ENCODE results near the gene FAM107B. TPM values are rescaled to one million over a fixed set of nuclear protein-coding genes. Genes with fewer than 3 reads are reported as not detected.

FAM107B gene
- total RNA-seq, 1 donor from 2014 or later: 82.2 TPM

DNA sequence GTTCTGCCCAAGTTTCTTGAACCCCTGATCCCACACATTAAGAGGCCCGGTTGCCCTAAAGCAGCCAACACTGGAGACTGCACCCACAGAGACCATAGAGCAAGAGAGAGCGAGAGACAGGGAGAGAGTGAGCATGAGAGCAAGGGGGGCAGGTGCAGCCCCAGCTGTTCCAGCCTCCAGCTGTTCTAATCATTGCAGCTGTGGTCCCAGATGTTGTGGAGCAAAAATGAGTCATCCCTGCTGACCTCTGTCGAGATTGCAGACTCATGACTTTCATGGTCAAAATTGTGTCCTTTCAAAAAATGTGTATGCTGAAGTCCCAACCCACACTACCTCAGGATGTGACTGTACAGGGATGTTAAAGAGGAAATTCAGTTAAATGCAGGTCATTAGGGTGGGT is 300.0 kb downstream of the FAM107B start:
- no peak overlapping the region for H3K27ac Mint-ChIP-seq
- no peak for DNase-seq (ENCODE audit: low spot score, unreplicated experiment)
- TF ChIP-seq, protein P1, sequence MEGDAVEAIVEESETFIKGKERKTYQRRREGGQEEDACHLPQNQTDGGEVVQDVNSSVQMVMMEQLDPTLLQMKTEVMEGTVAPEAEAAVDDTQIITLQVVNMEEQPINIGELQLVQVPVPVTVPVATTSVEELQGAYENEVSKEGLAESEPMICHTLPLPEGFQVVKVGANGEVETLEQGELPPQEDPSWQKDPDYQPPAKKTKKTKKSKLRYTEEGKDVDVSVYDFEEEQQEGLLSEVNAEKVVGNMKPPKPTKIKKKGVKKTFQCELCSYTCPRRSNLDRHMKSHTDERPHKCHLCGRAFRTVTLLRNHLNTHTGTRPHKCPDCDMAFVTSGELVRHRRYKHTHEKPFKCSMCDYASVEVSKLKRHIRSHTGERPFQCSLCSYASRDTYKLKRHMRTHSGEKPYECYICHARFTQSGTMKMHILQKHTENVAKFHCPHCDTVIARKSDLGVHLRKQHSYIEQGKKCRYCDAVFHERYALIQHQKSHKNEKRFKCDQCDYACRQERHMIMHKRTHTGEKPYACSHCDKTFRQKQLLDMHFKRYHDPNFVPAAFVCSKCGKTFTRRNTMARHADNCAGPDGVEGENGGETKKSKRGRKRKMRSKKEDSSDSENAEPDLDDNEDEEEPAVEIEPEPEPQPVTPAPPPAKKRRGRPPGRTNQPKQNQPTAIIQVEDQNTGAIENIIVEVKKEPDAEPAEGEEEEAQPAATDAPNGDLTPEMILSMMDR (IDR thresholded peaks at IDR 0.05; ENCODE audit: unreplicated experiment): no peak
- peaks cover 6% of the 10 kb centered on the region for H3K9me3 Mint-ChIP-seq (ENCODE audit: low read depth)
- H3K4me3 Mint-ChIP-seq (ENCODE audit: low read depth): no peak overlapping the region
- H3K4me1 Mint-ChIP-seq (ENCODE audit: low read depth): peaks cover 2% of the 10 kb centered on the region
- H3K27me3 Mint-ChIP-seq: peaks cover 12% of the 10 kb centered on the region
- H3K36me3 Mint-ChIP-seq (ENCODE audit: insufficient read depth): no peaks in the 10 kb centered on the region

DNA sequence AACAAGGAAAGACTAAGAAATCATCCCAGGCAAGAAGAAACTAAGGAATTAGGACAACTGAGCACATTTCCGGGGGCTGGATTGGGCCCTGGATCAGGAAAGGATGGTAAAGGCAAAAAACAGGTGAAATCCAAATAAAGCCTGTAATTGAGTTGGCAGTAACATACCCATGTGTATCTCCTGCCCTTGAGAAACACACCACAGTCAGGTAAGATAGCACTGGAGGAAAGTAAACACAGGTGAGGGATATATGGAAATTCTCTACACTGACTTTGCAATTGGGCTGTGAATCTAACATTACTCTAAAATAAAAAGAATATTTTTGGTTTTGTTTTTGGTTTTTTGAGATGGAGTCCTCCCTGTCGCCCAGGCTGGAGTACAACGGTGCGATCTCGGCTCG is 303.8 kb downstream of the FAM107B start:
- H3K4me3 Mint-ChIP-seq (ENCODE audit: low read depth): no peak overlapping the region
- H3K36me3 Mint-ChIP-seq (ENCODE audit: insufficient read depth): no peaks in the 10 kb centered on the region
- no peak overlapping the region for H3K27ac Mint-ChIP-seq
- TF ChIP-seq, protein P1 (IDR thresholded peaks at IDR 0.05; ENCODE audit: unreplicated experiment): no peak
- peaks cover 9% of the 10 kb centered on the region for H3K27me3 Mint-ChIP-seq
- peaks cover 7% of the 10 kb centered on the region for H3K4me1 Mint-ChIP-seq (ENCODE audit: low read depth)
- H3K9me3 Mint-ChIP-seq (ENCODE audit: low read depth): peaks cover 6% of the 10 kb centered on the region
- DNase-seq (ENCODE audit: low spot score, unreplicated experiment): no peak

DNA sequence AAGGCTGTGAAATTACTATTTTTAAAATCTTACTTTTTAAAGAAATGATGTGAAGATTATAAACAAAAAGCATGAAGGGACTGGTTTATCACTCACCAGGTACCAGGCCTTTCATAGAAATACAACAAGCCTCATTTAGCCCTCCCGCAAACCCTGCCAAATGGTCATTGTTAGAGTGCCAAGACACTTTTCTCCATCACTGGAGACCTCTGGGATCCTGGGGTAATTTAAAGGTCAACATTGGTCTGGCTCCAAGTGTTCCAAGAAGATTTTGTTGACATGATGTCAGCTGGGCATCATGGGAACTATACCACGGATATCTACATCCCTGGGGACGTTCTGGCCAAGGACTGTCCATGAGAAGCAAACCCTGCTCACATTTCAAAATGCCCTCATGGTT is 306.0 kb downstream of the FAM107B start:
- no peak for DNase-seq (ENCODE audit: low spot score, unreplicated experiment)
- Mint-ChIP-seq H3K4me3 (ENCODE audit: low read depth) (no peak overlapping the region), H3K9me3 (ENCODE audit: low read depth) (peaks cover 10% of the 10 kb centered on the region), H3K27ac (peak overlapping the region; percentile 38), H3K27me3 (peaks cover 9% of the 10 kb centered on the region), H3K36me3 (ENCODE audit: insufficient read depth) (peaks cover 2% of the 10 kb centered on the region), H3K4me1 (ENCODE audit: low read depth) (peaks cover 7% of the 10 kb centered on the region)
- TF ChIP-seq, protein P1 (IDR thresholded peaks at IDR 0.05; ENCODE audit: unreplicated experiment): no peak

Other genes starting within 250 kb of the FAM107B start
- 1.3 and 2.3 TPM in 2 replicates for gene CDNF, start 63.1 kb upstream of the FAM107B start, total RNA-seq
- gene HSPA14, start 63.4 kb upstream of the FAM107B start, total RNA-seq: 13.2 and 15.2 TPM in 2 replicates
- 15.7 and 16.0 TPM in 2 replicates for gene MSANTD7, start 63.4 kb upstream of the FAM107B start, total RNA-seq
- gene SUV39H2, start 104.0 kb upstream of the FAM107B start, total RNA-seq: 38.4 and 39.9 TPM in 2 replicates
- gene DCLRE1C, start 179.2 kb upstream of the FAM107B start, total RNA-seq: 13.5 and 13.8 TPM in 2 replicates
- gene MEIG1, start 184.5 kb upstream of the FAM107B start, total RNA-seq: 1.6 and 3.0 TPM in 2 replicates